IMR-90 (cell line): Measurements from ENCODE around the gene SLC25A33. TPM values are rescaled to one million over a fixed set of nuclear protein-coding genes. Genes with fewer than 3 reads are reported as not detected.

Experiments
- ATAC-seq: fragments of 200-7000 bp; cut with Tn5 transposase; 2 replicates; pipeline ENCODE4 v1.9.1; 2020; ENCODE audit warnings: low read depth, mild to moderate bottlenecking, moderate library complexity
- BruUV-seq: library from RNA; stranded (reverse); fragments of 400-500 nt; replicated peaks from 2 replicates; lab custom pipeline; 2021; lab: Mats Ljungman, UMichigan
- CTCF ChIA-PET: fragments of 300-600 bp; formaldehyde crosslinking; extraction: SDS; loops from one replicate; lab custom pipeline; 2021; ENCODE audit warnings: antibody characterized with exemption; lab: Yijun Ruan, JAX
- POLR2A ChIA-PET: fragments of 300-600 bp; sonication (Branson Sonifier 250); formaldehyde crosslinking; loops from one replicate; lab custom pipeline; 2022; ENCODE audit warnings: antibody characterized with exemption; ENCODE audit not compliant: unreplicated experiment; lab: Charles Lee
- DNase-seq: peaks from one replicate; pipeline ENCODE4 v3.0.0; 2013
- H2AFZ ChIP-seq: replicated peaks from 2 replicates; pipeline ENCODE3; 2013; ENCODE audit warnings: low read length, mild to moderate bottlenecking; ENCODE audit not compliant: poor library complexity
- H2AK5ac ChIP-seq: 2 replicates; pipeline ENCODE4 v1.6.1; 2013; ENCODE audit warnings: low read depth, low read length, inconsistent platforms
- H2AK9ac ChIP-seq: replicated peaks from 2 replicates; pipeline ENCODE3; 2013; ENCODE audit warnings: mild to moderate bottlenecking, low read depth, low read length, moderate library complexity; ENCODE audit not compliant: poor library complexity
- H2BK120ac ChIP-seq: 2 replicates; pipeline ENCODE4 v1.6.1; 2013; ENCODE audit warnings: low read depth, low read length, inconsistent platforms
- H2BK15ac ChIP-seq: 3 replicates; pipeline ENCODE4 v1.6.1; 2013; ENCODE audit warnings: low read depth, low read length, inconsistent platforms
- H2BK20ac ChIP-seq: 2 replicates; pipeline ENCODE4 v1.6.1; 2013; ENCODE audit warnings: low read depth, mild to moderate bottlenecking, inconsistent platforms, low read length, moderate library complexity
- H2BK5ac ChIP-seq: 2 replicates; pipeline ENCODE4 v1.6.1; 2013; ENCODE audit warnings: mild to moderate bottlenecking, low read depth, low read length, inconsistent platforms; ENCODE audit not compliant: poor library complexity, severe bottlenecking
- H3K14ac ChIP-seq: replicated peaks from 2 replicates; pipeline ENCODE4 v1.6.1; 2013; ENCODE audit warnings: low read depth, low read length, inconsistent platforms
- H3K18ac ChIP-seq: 2 replicates; pipeline ENCODE4 v1.6.1; 2013; ENCODE audit warnings: low read depth, low read length, control low read depth
- H3K23ac ChIP-seq: 2 replicates; pipeline ENCODE4 v1.6.1; 2013; ENCODE audit warnings: low read depth, low read length, inconsistent platforms
- H3K27ac ChIP-seq: 2 replicates; pipeline ENCODE4 v1.5.1; 2013; ENCODE audit warnings: mild to moderate bottlenecking, control low read depth, low read length; ENCODE audit not compliant: insufficient read depth
- H3K27me3 ChIP-seq: 2 replicates; pipeline ENCODE4 v1.6.1; 2013; ENCODE audit warnings: low read length; ENCODE audit not compliant: control insufficient read depth, insufficient read depth
- H3K36me3 ChIP-seq: 2 replicates; pipeline ENCODE4 v1.6.1; 2013; ENCODE audit warnings: low read length, mixed read lengths; ENCODE audit not compliant: control insufficient read depth, insufficient read depth
- H3K4ac ChIP-seq: 2 replicates; pipeline ENCODE4 v1.6.1; 2013; ENCODE audit warnings: low read depth, low read length, inconsistent platforms
- H3K4me1 ChIP-seq: 2 replicates; pipeline ENCODE4 v1.6.1; 2013; ENCODE audit warnings: low read length, mixed read lengths; ENCODE audit not compliant: control insufficient read depth, insufficient read depth
- H3K4me2 ChIP-seq: 2 replicates; pipeline ENCODE4 v1.6.1; 2013; ENCODE audit warnings: low read depth, mild to moderate bottlenecking, control low read depth, low read length, moderate library complexity
- H3K4me3 ChIP-seq: 2 replicates; pipeline ENCODE4 v1.5.1; 2013; ENCODE audit warnings: low read depth, mild to moderate bottlenecking, control low read depth, low read length, moderate library complexity; ENCODE audit not compliant: insufficient read depth
- H3K56ac ChIP-seq: 2 replicates; pipeline ENCODE4 v1.6.1; 2013; ENCODE audit warnings: low read length, inconsistent platforms; ENCODE audit not compliant: insufficient read depth; ENCODE audit errors: extremely low read depth
- H3K79me1 ChIP-seq, 2 experiments: 2 replicates each; pipeline ENCODE4 v1.6.1; 2013; ENCODE audit warnings: low read length in 2 of 2, inconsistent platforms in 1 of 2, low read depth in 1 of 2
- H3K9ac ChIP-seq: 2 replicates; pipeline ENCODE4 v1.6.1; 2013; ENCODE audit warnings: low read depth, low read length, control low read depth
- H3K9me1 ChIP-seq: 2 replicates; pipeline ENCODE4 v1.6.1; 2013; ENCODE audit warnings: low read length, inconsistent platforms; ENCODE audit not compliant: insufficient read depth
- H3K9me3 ChIP-seq: 2 replicates; pipeline ENCODE4 v1.6.1; 2013; ENCODE audit warnings: low read length; ENCODE audit not compliant: control insufficient read depth, insufficient read depth
- H4K20me1 ChIP-seq: 2 replicates; pipeline ENCODE4 v1.6.1; 2013; ENCODE audit warnings: low read length, inconsistent platforms; ENCODE audit not compliant: insufficient read depth
- H4K5ac ChIP-seq: 2 replicates; pipeline ENCODE4 v1.6.1; 2013; ENCODE audit warnings: mild to moderate bottlenecking, low read depth, low read length, control low read depth
- H4K8ac ChIP-seq, 2 experiments: 2 replicates each; pipeline ENCODE4 v1.6.1; 2013; ENCODE audit warnings: low read depth in 2 of 2, low read length in 2 of 2, control low read depth in 1 of 2, inconsistent platforms in 1 of 2
- H4K91ac ChIP-seq: 2 replicates; pipeline ENCODE4 v1.6.1; 2013; ENCODE audit warnings: low read depth, low read length, inconsistent platforms; ENCODE audit not compliant: insufficient read depth
- BHLHE40 ChIP-seq: fragments of 150-350 bp; IDR thresholded peaks from 2 replicates; pipeline ENCODE4 v1.6.1; 2016; ENCODE audit warnings: mild to moderate bottlenecking, low read depth, low read length
- CEBPB ChIP-seq: IDR thresholded peaks from 2 replicates; pipeline ENCODE4 v1.6.1; 2012; ENCODE audit warnings: low read depth, low read length, improper control_type of control experiment
- CHD1 ChIP-seq: IDR thresholded peaks from 2 replicates; pipeline ENCODE4 v1.6.1; 2012; ENCODE audit warnings: low read depth, low read length, improper control_type of control experiment
- FOS ChIP-seq: fragments of 150-350 bp; IDR thresholded peaks from 2 replicates; pipeline ENCODE4 v1.6.1; 2016; ENCODE audit warnings: low read depth, low read length
- MAFK ChIP-seq: IDR thresholded peaks from 2 replicates; pipeline ENCODE4 v1.6.1; 2012; ENCODE audit warnings: low read depth, low read length, improper control_type of control experiment
- MAZ ChIP-seq: IDR thresholded peaks from 2 replicates; pipeline ENCODE4 v1.6.1; 2012; ENCODE audit warnings: low read depth, mild to moderate bottlenecking, low read length, improper control_type of control experiment, moderate library complexity, borderline replicate concordance
- MXI1 ChIP-seq: IDR thresholded peaks from 2 replicates; pipeline ENCODE4 v1.6.1; 2012; ENCODE audit warnings: low read depth, mild to moderate bottlenecking, low read length, moderate library complexity, borderline replicate concordance
- NFE2L2 ChIP-seq: fragments of 150-350 bp; IDR thresholded peaks from 2 replicates; pipeline ENCODE4 v1.6.1; 2016; ENCODE audit warnings: low read depth, mild to moderate bottlenecking, low read length
- POLR2A ChIP-seq: IDR thresholded peaks from 2 replicates; pipeline ENCODE4 v1.6.1; 2012; ENCODE audit warnings: mild to moderate bottlenecking, low read depth, low read length
- RAD21 ChIP-seq: IDR thresholded peaks from 2 replicates; pipeline ENCODE4 v1.6.1; 2012; ENCODE audit warnings: low read length, improper control_type of control experiment
- RCOR1 ChIP-seq: IDR thresholded peaks from 2 replicates; pipeline ENCODE4 v1.6.1; 2012; ENCODE audit warnings: mild to moderate bottlenecking, low read length, improper control_type of control experiment; ENCODE audit not compliant: insufficient replicate concordance
- RFX5 ChIP-seq: IDR thresholded peaks from 2 replicates; pipeline ENCODE4 v1.8.0; 2012; ENCODE audit warnings: low read depth, mild to moderate bottlenecking, low read length, moderate library complexity
- SMC3 ChIP-seq: fragments of 150-350 bp; IDR thresholded peaks from 2 replicates; pipeline ENCODE4 v1.6.1; 2016; ENCODE audit warnings: low read depth, mild to moderate bottlenecking, antibody characterized with exemption, low read length, moderate library complexity
- WGBS, 2 experiments: methylation state at CpG; one replicate each; pipeline versions ENCODE4 v1.1.5 to v1.1.7; 2013; ENCODE audit warnings: missing lambda C conversion rate in 2 of 2; ENCODE audit not compliant: insufficient read length in 1 of 2; ENCODE audit errors: extremely low coverage in 2 of 2; 5-methylcytosine and 5-hydroxymethylcytosine counted together
- dilution Hi-C: fragments of 300-500 bp; cut with HindIII; formaldehyde crosslinking; loops from one replicate; pipeline ENCODE4 v1.14.3; 2018; ENCODE audit warnings: low sequenced_read_pairs; ENCODE audit not compliant: unreplicated experiment
- in situ Hi-C: fragments of 300-500 bp; cut with MboI; formaldehyde crosslinking; loops from 3 replicates; pipeline ENCODE4 v1.14.3; 2019; ENCODE audit warnings: low sequenced_read_pairs, inconsistent platforms, mixed read lengths
- intact Hi-C: fragments of 100-400 bp; cut with micrococcal nuclease; formaldehyde crosslinking; loops from 2 replicates; pipeline ENCODE4 v1.10.0; 2022
- polyA plus RNA-seq, 3 experiments: library from polyadenylated mRNA; depleted of rRNA; stranded (reverse); fragments of >200 nt; gene quantifications; 2 replicates each; pipeline ENCODE4 v1.2.3, GENCODE V29; 2012; ENCODE audit warnings: low replicate concordance in 1 of 3
- total RNA-seq: library from RNA; depleted of rRNA; stranded (reverse); fragments of >200 nt; gene quantifications from 2 replicates; pipeline ENCODE4 v1.2.3, GENCODE V29; 2012
- TF ChIP-seq, protein P1 (sequence below): fragments of 150-350 bp; IDR thresholded peaks from 2 replicates; pipeline ENCODE4 v1.6.1; 2016; ENCODE audit warnings: low read depth, mild to moderate bottlenecking, low read length, moderate library complexity, borderline replicate concordance
- TF ChIP-seq, protein P2 (sequence below): fragments of 150-350 bp; IDR thresholded peaks from 2 replicates; pipeline ENCODE4 v1.6.1; 2017; ENCODE audit warnings: mild to moderate bottlenecking, antibody characterized with exemption, low read length, low read depth
- TF ChIP-seq, protein P3 (sequence below): conservative IDR thresholded peaks from 2 replicates; pipeline ENCODE4 v1.5.1; 2012; ENCODE audit warnings: mild to moderate bottlenecking, low read depth, low read length, improper control_type of control experiment

SLC25A33 gene
- total and polyA plus RNA-seq, 2 of the 4 experiments (the other 2 are of a cell fraction), result 2.5 to 3.0 TPM

DNA sequence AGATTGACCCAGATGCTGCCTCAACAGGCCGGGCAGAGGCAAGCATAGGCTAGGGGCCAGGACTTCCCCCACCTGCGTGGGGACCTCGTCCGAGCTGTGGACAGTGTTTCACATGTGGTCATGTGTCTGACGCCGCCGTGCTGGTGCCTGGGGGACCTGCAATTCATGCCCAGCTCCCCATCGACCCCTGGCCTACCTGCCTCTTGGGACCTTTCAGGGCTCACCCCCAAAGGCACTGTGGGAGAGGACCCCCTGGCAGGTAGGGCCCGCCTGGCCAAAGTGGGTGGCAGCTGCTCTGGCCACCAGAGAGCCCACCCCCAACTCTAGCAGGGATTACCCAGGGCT is 53.9 kb downstream of the SLC25A33 start:
- Histone ChIP-seq H4K91ac (0 out of 2 replicates have a peak overlapping the region, but pooled peaks have one; percentile 6), H3K9me3 (no peaks in the 10 kb centered on the region), H3K56ac (no peak overlapping the region), H3K18ac (no peak overlapping the region; the same call in 1 of the 2 replicates), H3K9me1 (peaks cover 21% of the 10 kb centered on the region), H3K79me1 (peaks cover 21 to 78% of the 10 kb centered on the region in 2 experiments), H3K4me2 (no peak overlapping the region), H3K4me3 (no peak overlapping the region), H3K27ac (no peak overlapping the region), H3K36me3 (peaks cover 10% of the 10 kb centered on the region; the same call in 1 of the 2 replicates), H2BK20ac (no peak overlapping the region), H2AFZ (peak overlapping the region; percentile 89), H2AK9ac (peak overlapping the region; percentile 93), H2BK120ac (no peak overlapping the region), H4K20me1 (peaks cover 45% of the 10 kb centered on the region), H3K4ac (peak overlapping the region; percentile 7), H4K8ac (peak overlapping the region in 1 of 2 experiments; percentile 53; a peak in 2 of 4 replicates), H4K5ac (no peak overlapping the region; the same call in 1 of the 2 replicates), H3K4me1 (peaks cover 17% of the 10 kb centered on the region), H2BK15ac (no peak overlapping the region), H3K9ac (no peak overlapping the region), H2BK5ac (no peak overlapping the region), H3K27me3 (no peaks in the 10 kb centered on the region), H3K23ac (peak overlapping the region; percentile 64; the same call in 1 of the 2 replicates), H2AK5ac (no peak overlapping the region), H3K14ac (no peak overlapping the region; the same call in 1 of the 2 replicates)
- CTCF ChIA-PET, result interaction anchor here (1.6 kb wide), 1 partner anchor 23 kb away, joined by 5 read pairs; no protein-coding TSS in a partner anchor
- no peak for TF ChIP-seq BHLHE40
- no peak for TF ChIP-seq CHD1
- TF ChIP-seq, protein P1, sequence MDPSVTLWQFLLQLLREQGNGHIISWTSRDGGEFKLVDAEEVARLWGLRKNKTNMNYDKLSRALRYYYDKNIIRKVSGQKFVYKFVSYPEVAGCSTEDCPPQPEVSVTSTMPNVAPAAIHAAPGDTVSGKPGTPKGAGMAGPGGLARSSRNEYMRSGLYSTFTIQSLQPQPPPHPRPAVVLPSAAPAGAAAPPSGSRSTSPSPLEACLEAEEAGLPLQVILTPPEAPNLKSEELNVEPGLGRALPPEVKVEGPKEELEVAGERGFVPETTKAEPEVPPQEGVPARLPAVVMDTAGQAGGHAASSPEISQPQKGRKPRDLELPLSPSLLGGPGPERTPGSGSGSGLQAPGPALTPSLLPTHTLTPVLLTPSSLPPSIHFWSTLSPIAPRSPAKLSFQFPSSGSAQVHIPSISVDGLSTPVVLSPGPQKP, result no peak
- TF ChIP-seq, protein P2, sequence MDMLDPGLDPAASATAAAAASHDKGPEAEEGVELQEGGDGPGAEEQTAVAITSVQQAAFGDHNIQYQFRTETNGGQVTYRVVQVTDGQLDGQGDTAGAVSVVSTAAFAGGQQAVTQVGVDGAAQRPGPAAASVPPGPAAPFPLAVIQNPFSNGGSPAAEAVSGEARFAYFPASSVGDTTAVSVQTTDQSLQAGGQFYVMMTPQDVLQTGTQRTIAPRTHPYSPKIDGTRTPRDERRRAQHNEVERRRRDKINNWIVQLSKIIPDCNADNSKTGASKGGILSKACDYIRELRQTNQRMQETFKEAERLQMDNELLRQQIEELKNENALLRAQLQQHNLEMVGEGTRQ, result no peak
- TF ChIP-seq RCOR1, result no peak
- no peak for TF ChIP-seq CEBPB
- no peak for TF ChIP-seq NFE2L2
- no peak for TF ChIP-seq SMC3
- no peak for TF ChIP-seq RAD21
- TF ChIP-seq MAFK, result no peak
- no peak for TF ChIP-seq MXI1
- TF ChIP-seq, protein P3, sequence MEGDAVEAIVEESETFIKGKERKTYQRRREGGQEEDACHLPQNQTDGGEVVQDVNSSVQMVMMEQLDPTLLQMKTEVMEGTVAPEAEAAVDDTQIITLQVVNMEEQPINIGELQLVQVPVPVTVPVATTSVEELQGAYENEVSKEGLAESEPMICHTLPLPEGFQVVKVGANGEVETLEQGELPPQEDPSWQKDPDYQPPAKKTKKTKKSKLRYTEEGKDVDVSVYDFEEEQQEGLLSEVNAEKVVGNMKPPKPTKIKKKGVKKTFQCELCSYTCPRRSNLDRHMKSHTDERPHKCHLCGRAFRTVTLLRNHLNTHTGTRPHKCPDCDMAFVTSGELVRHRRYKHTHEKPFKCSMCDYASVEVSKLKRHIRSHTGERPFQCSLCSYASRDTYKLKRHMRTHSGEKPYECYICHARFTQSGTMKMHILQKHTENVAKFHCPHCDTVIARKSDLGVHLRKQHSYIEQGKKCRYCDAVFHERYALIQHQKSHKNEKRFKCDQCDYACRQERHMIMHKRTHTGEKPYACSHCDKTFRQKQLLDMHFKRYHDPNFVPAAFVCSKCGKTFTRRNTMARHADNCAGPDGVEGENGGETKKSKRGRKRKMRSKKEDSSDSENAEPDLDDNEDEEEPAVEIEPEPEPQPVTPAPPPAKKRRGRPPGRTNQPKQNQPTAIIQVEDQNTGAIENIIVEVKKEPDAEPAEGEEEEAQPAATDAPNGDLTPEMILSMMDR, result no peak
- TF ChIP-seq RFX5, result no peak
- TF ChIP-seq POLR2A, result no peak
- no peak for TF ChIP-seq MAZ
- TF ChIP-seq FOS, result no peak
- dilution Hi-C loops (no loop called here), intact Hi-C loops (no loop called here), in situ Hi-C loops (no loop called here)
- 72% methylated on average over 4 of the region's 9 CpGs; no CpG with 5 or more reads in 1 of the 2 experiments for WGBS, 2 experiments
- no peak for ATAC-seq
- no peak for DNase-seq
- BruUV-seq, result no TSS peak
- POLR2A ChIA-PET, result no interaction called here
